GM21526 (cell line): ENCODE measurements around the gene NKX1-2.

ENCODE experiments used
- ATAC-seq: cut with Tn5 transposase; IDR thresholded peaks from one replicate; pipeline ENCODE4 v1.9.1; 2021; ENCODE audit warnings: moderate library complexity; ENCODE audit not compliant: unreplicated experiment, low FRiP score

The NKX1-2 gene

DNA sequence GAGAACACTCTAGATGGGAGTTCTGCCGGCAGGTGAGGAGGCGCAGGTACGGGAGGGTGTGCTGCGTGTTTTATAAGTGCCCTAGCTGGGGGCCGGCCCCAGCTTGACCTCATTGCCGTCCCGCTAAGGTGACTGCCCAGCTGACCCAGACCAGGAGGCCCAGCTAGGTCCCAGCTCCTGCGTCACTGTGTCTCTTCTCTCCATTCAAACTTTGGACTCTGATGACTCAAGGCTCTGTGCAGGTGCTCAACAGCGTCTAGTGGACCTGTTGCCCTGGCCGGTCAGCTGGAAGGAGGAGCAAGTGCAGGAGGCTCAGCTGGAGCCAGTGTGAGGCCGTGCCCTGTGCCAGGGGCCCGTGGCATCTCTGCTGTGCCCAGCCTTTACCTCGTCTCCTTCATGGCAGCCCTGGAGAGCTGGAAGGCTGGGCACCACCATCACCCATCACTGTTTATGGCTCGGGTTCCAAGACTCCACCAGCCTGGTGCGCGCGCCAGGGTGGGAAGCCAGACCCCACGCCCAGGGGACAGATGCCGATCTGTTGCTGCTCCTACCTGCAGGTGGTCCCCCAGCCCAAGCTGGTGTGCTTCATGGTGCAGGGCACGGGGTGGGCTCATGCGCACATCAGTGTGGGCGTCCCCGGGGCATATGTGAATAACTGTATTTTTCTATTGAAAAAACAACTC is 26.3 kb upstream of the NKX1-2 start:
- ATAC-seq = no peak

- ATAC-seq = no peak
Measured at GRCh38 chr10:124474514-124475070, 24.8 kb upstream of the NKX1-2 start.

- ATAC-seq = no peak
Measured at GRCh38 chr10:124473070-124473469, 23.2 kb upstream of the NKX1-2 start.

DNA sequence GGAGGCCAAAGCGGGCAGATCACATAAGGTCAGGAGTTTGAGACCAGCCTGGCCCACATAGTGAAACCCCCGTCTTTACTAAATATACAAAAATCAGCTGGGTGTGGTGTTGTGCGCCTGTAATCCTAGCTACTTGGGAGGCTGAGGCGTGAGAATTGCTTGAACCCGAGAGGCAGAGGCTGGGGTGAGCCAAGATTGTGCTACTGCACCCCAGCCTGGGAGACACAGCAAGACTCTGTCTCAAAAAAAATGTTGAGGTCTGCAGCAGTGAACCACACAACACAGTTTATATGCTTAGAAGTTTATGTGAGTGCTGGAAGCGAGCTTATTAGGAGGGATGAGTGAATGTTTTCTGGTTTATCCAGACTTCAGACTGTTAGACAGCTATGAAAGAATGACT is 22.2 kb upstream of the NKX1-2 start:
- no peak for ATAC-seq

- ATAC-seq = no peak
Measured at GRCh38 chr10:124470544-124471434, 21.0 kb upstream of the NKX1-2 start.

DNA sequence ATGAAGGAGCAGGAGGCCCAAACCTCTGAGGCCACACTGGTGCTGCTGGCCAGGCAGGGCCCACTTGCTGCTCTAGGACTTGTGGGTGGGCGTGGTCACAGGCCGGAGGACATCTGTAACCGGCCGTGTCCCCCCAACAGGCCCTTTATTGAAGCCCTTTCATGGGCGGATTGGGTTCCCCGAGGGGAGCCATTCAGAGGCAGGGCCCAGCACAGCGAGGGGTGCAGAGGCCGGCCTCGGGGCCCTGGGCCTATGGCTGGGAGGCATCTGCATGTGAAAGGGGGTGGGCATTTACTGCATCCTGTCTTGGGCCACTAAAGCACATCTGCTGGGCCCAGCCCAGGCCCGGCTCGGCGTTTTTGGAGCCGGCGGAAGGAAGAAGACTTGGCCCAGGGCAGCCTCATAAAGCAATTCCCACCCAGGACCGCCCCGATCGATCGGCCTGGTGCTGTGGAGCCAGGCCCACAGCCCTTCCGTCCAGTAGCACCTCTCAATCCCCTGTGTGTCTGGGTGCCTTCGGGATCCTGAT is 20.2 kb upstream of the NKX1-2 start:
- no peak for ATAC-seq

- ATAC-seq = no peak
Measured at GRCh38 chr10:124468624-124469023, 18.8 kb upstream of the NKX1-2 start.

DNA sequence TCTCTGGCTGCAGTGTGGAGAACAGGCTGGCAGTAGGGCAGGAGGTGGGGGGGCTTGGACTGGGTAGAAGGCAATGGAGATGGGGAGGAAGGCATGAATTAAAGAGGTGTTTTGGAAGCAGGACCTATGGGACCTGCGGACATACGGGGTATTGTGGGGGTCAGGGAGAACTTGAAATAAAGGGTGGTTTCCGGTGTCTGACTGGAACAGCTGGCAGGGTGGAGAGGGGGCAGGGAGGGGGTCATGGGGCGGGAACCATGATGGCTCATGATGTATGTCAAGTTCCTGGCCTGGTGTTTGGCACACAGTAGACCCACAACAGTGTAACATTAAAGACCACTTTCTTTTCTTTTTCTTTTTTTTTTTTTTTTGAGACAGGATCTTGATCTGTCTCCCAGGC is 17.3 kb upstream of the NKX1-2 start:
- no peak for ATAC-seq

DNA sequence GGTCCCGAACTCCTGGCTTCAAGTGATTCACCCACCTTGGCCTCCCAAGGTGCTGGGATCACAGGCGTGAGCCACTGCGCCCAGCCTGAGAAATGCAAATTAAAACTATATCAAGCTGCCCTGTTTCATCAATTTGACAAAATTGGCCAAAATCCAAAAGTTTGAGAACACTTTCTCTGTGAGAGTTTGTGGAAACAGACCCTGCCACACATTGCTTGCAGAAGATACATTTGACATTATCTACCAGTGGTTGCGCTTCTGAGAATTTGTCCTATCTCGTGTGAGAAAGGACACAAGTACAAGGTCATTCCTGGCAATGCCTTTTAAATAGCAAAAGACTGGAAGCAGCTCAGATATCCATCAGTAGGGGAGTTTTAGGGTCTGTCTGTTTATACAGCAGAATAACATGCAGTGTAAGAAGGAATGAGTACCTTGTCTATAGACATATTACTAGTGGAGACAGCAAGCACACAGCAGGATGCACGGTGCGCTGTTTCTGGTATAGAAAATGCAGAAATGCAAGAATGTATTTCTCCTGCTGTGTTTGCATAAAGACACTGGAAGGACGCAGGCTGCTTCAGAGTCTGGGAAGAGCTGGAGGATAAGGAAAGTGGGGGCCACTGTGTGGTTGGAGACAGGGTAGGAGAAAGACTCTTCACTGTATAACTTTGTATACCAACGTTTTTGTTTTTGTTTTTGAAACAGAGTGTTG is 16.1 kb upstream of the NKX1-2 start:
- no peak for ATAC-seq

DNA sequence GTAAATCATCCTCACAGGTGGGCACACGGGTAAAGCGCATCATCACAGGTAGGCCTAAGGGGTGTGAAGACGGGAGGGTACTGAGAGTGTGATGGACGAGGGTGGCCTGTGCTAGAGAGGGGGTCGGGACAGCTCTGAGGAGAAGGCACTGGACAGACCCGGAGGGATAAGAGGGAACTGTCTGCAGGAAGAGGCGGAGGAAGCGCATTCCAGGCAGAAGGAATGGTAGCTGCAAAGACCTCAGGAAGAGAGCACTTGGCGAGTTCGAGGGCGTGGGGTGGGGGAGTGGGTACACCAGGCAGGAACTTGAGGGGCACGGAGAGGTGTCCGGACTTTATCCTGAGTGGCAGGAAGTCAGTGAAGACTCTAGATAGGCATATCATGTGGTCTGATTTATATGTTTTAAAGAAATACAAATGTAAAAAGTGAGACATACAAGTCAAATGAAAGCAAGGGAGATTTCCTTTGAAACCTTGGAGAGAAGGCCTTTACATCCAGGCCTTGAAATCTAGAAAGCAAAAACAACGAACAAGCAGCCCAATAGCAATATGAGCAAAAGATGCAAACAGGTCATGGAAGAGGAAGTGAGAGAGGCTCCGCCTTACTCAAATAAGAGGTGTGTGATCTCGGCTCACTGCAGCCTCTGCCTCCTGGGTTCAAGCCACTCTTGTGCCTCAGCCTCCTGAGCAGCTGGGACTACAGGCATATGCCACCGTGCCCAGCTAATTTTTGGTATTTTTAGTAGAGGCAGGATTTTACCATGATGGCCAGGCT is 15.4 kb upstream of the NKX1-2 start:
- peak; percentile 43 for ATAC-seq

GRCh38 chr10:124464028-124464965 is 14.5 kb upstream of the NKX1-2 start:
- ATAC-seq = no peak

DNA sequence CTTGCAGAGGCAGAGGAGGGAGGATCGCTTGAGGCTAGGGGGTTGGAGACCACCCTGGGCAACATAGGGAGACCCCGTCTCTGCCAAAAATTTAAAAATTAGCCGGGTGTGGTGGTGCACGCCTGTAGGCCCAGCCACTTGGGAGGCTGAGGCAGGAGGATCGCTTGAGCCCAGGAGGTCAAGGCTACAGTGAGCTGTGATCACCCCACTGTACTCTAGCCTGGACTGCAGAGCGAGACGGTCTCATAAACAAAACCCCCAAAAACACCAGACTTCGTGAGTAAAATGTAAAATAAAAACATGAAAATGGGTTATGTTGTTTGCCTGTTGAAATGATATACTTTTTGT is 12.5 kb upstream of the NKX1-2 start:
- ATAC-seq = no peak

DNA sequence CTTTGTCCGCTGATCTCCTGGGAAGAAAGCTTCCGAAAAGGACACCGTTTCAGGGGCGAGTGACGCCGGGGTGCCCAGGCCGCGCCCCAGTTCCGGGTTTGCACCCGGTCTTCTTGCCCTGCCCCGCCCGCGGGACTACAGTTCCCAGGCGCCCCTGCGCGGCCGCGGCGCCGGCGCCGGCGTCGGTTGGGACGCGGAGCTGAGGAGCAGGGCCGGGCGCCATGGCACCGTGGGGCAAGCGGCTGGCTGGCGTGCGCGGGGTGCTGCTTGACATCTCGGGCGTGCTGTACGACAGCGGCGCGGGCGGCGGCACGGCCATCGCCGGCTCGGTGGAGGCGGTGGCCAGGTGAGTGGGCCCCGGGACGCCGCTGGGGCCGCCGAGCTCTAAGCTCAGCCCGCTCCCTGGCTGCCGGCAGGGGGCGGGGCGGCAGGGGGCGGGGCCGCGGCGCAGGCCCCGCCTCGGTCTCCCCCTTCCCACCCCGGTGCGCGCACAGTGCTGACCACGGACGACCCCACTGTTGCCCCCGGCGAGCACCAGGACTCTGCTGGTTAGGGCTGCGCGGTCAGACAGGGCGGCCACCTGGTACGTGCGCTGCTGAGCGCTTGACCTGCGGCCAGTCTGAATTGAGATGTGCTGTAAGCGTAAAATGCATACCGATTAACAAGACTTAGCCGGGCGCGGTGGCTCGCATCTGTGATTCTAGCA is 12.0 kb upstream of the NKX1-2 start, which contains the start of gene LHPP:
Gene LHPP, plus strand, starts transcription at position 182 of the 706 bp plus-strand sequence. Its CDS starts 40 bp downstream, at position 222.
- ATAC-seq = peak; percentile 92

- ATAC-seq = no peak
Measured at GRCh38 chr10:124460144-124460543, 10.3 kb upstream of the NKX1-2 start.

GRCh38 chr10:124459395-124459794 is 9.6 kb upstream of the NKX1-2 start:
- no peak for ATAC-seq

DNA sequence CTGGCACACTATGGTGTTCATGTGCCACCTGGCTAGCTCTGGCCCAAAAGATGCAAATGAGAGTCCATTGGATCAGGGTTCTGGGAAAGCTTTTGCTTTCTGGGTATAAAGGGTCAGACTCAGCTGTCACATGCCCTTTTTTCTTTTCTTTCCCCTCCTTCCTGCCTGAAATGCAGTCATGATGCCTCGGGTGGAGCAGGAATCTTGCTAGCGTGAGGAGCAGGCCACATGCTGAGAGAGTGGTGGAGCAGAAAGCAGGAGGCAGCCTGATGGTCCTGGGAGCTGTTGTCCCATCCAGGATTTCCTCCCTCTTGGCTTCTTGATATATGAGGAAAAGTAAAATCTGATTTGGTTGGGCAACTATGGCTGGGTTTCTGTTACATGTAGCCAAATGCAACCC is 9.1 kb upstream of the NKX1-2 start:
- no peak for ATAC-seq

DNA sequence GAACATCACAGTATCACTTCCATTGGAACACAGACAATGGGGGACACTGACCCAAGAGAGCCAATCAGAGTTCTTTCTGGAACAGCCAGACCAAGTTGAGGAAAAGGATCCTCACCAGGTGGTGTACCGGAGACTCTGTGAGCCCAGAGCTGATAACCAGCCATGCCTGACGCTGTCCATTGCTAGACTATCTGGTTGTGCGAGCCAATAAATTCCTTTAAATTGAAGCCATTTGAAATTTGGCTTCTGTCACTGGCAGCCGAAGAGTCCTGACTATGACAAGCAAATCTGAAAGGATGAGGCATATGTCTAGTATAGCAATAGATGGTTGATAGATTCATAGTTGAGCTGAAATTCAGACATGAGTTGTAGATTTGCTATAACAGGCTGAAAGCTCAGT is 8.6 kb upstream of the NKX1-2 start:
- ATAC-seq = no peak

DNA sequence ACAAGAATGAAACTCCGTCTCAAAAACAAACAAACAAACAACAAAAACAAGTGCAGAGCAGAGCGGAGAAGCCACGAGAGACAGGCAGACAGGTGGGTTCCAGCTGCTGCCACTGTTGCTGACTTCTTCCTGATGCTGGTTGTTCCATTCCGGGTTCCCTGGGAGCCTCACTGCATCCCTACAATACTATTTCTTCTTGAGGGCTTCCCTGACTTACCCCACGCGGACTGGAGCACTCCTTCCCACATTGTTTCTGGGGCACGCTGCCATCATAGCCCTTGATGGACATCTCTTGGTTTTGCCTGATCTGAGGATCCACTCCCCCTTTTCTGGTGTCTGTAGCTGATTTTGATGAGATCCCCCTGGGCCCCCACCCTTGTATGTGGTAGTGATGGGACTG is 5.6 kb upstream of the NKX1-2 start:
- ATAC-seq = no peak
